Calu3 (cell line): ENCODE data around the gene ELL. TPM values are rescaled to one million over a fixed set of nuclear protein-coding genes. Genes with fewer than 3 reads are reported as not detected.

ENCODE experiments used
- BruUV-seq: library from RNA; stranded (reverse); fragments of 400-500 nt; replicated peaks from 2 replicates; lab custom pipeline; 2021; lab: Mats Ljungman, UMichigan
- CTCF ChIA-PET: fragments of 300-600 bp; sonication (Branson Sonifier 250); formaldehyde crosslinking; loops from one replicate; lab custom pipeline; 2022; ENCODE audit warnings: antibody characterized with exemption; lab: Charles Lee
- DNase-seq: peaks from one replicate; pipeline ENCODE4 v3.0.0; 2022
- H3K27ac Mint-ChIP-seq: one replicate; pipeline ENCODE4 v1.8.0; 2022; ENCODE audit warnings: mixed read lengths; ENCODE audit not compliant: unreplicated experiment
- H3K27me3 Mint-ChIP-seq: one replicate; pipeline ENCODE4 v1.8.0; 2022; ENCODE audit warnings: mixed read lengths; ENCODE audit not compliant: unreplicated experiment
- H3K36me3 Mint-ChIP-seq: one replicate; pipeline ENCODE4 v1.8.0; 2022; ENCODE audit warnings: mild to moderate bottlenecking, moderate library complexity, mixed read lengths; ENCODE audit not compliant: insufficient read depth, unreplicated experiment
- H3K4me1 Mint-ChIP-seq: one replicate; pipeline ENCODE4 v1.8.0; 2022; ENCODE audit warnings: mild to moderate bottlenecking, low read depth, mixed read lengths; ENCODE audit not compliant: unreplicated experiment
- H3K4me3 Mint-ChIP-seq: one replicate; pipeline ENCODE4 v1.8.0; 2022; ENCODE audit warnings: mild to moderate bottlenecking, low read depth, moderate library complexity, mixed read lengths; ENCODE audit not compliant: unreplicated experiment
- H3K9me3 Mint-ChIP-seq: one replicate; pipeline ENCODE4 v1.8.0; 2022; ENCODE audit warnings: low read depth, mixed read lengths; ENCODE audit not compliant: unreplicated experiment
- intact Hi-C: fragments of 100-400 bp; cut with micrococcal nuclease; formaldehyde crosslinking; loops from one replicate; pipeline ENCODE4 v1.10.0; 2022; ENCODE audit not compliant: unreplicated experiment
- total RNA-seq: library from RNA; stranded (reverse); gene quantifications from 2 replicates; pipeline ENCODE4 v1.2.3, GENCODE V29; 2022
- TF ChIP-seq, protein P1 (sequence below): fragments of 200-600 bp; IDR thresholded peaks from one replicate; pipeline ENCODE4 v1.8.0; 2022; ENCODE audit warnings: antibody characterized with exemption; ENCODE audit not compliant: unreplicated experiment

The ELL gene
- total RNA-seq, 1 experiment from 2014 or later = 11.0 TPM

DNA sequence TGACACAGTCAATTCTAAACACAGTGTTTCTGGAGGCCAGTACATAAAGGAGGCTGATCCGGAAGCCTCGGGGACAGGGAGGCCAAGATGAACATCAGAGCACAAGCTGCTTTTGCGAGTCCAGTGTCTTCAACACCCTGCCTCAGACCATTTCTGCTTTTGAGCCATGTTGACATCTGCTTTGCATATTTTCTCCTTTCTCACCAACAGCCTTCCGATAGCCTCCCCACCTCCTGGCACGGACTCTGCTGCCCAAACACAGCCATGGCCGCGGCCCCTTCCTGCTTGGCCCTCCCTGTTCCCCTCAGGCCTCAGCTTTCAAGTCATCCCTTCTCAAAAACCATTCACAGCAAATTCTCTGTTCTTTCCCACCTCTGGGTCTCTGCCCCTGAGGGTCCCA, 128.0 kb downstream of the ELL start:
- no TSS peak for BruUV-seq
- CTCF ChIA-PET = no interaction called here
- intact Hi-C loops = no loop called here
- H3K9me3 Mint-ChIP-seq = no peaks in the 10 kb centered on the region
- peaks cover 24% of the 10 kb centered on the region for H3K36me3 Mint-ChIP-seq
- TF ChIP-seq, protein P1, sequence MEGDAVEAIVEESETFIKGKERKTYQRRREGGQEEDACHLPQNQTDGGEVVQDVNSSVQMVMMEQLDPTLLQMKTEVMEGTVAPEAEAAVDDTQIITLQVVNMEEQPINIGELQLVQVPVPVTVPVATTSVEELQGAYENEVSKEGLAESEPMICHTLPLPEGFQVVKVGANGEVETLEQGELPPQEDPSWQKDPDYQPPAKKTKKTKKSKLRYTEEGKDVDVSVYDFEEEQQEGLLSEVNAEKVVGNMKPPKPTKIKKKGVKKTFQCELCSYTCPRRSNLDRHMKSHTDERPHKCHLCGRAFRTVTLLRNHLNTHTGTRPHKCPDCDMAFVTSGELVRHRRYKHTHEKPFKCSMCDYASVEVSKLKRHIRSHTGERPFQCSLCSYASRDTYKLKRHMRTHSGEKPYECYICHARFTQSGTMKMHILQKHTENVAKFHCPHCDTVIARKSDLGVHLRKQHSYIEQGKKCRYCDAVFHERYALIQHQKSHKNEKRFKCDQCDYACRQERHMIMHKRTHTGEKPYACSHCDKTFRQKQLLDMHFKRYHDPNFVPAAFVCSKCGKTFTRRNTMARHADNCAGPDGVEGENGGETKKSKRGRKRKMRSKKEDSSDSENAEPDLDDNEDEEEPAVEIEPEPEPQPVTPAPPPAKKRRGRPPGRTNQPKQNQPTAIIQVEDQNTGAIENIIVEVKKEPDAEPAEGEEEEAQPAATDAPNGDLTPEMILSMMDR = no peak
- DNase-seq = no peak
- no peak overlapping the region for H3K4me3 Mint-ChIP-seq
- H3K27ac Mint-ChIP-seq = no peak overlapping the region
- H3K4me1 Mint-ChIP-seq = peaks cover 22% of the 10 kb centered on the region
- H3K27me3 Mint-ChIP-seq = no peaks in the 10 kb centered on the region

DNA sequence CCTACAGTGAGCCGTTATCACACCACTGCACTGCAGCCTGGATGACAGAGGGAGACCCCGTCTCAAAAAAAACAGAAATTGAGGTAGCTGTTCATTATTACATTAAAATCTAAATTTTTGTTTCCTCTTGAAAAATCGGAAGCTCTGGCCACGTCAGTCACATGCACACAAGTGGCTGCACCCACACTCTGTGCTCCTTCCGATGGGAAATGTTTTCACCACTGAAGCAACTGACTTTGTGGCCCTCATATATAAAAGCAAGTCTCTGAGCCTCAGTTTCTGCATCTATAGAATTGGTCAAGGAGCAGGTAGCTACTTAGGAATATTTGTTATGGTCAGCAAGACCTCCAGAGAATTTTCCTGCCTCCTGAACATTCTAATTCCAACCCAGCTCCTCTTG, 128.9 kb downstream of the ELL start:
- Mint-ChIP-seq H3K4me3 (no peak overlapping the region), H3K27me3 (no peaks in the 10 kb centered on the region), H3K4me1 (peaks cover 22% of the 10 kb centered on the region), H3K36me3 (peaks cover 33% of the 10 kb centered on the region), H3K27ac (no peak overlapping the region), H3K9me3 (no peaks in the 10 kb centered on the region)
- no peak for DNase-seq
- intact Hi-C loops = no loop called here
- no TSS peak for BruUV-seq
- CTCF ChIA-PET = interaction anchor here (0.7 kb wide), 2 partner anchors 34 to 294 kb away, joined by 3 to 4 read pairs; no protein-coding TSS in a partner anchor
- TF ChIP-seq, protein P1 = no peak

Other genes starting within 250 kb of the ELL start
- gene IQCN, start 247.6 kb downstream of the ELL start, total RNA-seq = 1.5 and 1.6 TPM in 2 replicates
- 44.9 and 60.9 TPM in 2 replicates for gene JUND, start 240.4 kb downstream of the ELL start, total RNA-seq
- 111 and 115 TPM in 2 replicates for gene LSM4, start 199.0 kb downstream of the ELL start, total RNA-seq
- gene PGPEP1, start 181.5 kb downstream of the ELL start, total RNA-seq = 27.9 and 42.0 TPM in 2 replicates
- gene GDF15, start 135.9 kb downstream of the ELL start, total RNA-seq = 56.6 and 80.3 TPM in 2 replicates
- not detected in 2 replicates for gene LRRC25, start 124.4 kb downstream of the ELL start, total RNA-seq
- gene SSBP4, start 102.7 kb downstream of the ELL start, total RNA-seq = 38.8 and 51.5 TPM in 2 replicates
- 94.9 and 114 TPM in 2 replicates for gene ISYNA1, start 83.9 kb downstream of the ELL start, total RNA-seq
- 123 and 126 TPM in 2 replicates for gene FKBP8, start 21.5 kb upstream of the ELL start, total RNA-seq
- 61.0 and 61.5 TPM in 2 replicates for gene KXD1, start 35.8 kb upstream of the ELL start, total RNA-seq
- gene UBA52, start 49.8 kb upstream of the ELL start, total RNA-seq = 620 and 627 TPM in 2 replicates
- gene REX1BD, start 66.7 kb upstream of the ELL start, total RNA-seq = 39.9 and 40.1 TPM in 2 replicates
- 1.1 TPM in 1 of 2 replicates, not detected in the other for gene CRLF1, start 84.7 kb upstream of the ELL start, total RNA-seq
- 0.71 TPM in 1 of 2 replicates, not detected in the other for gene TMEM59L, start 90.8 kb upstream of the ELL start, total RNA-seq
- gene KLHL26, start 115.0 kb upstream of the ELL start, total RNA-seq = 7.2 and 7.5 TPM in 2 replicates
- gene CRTC1, start 161.6 kb upstream of the ELL start, total RNA-seq = 8.5 and 9.4 TPM in 2 replicates